Stimulated activated CD4-positive, alpha-beta T cell treated with anti-CD3 and anti-CD28 coated beads, Interleukin-15, amount 100 ng/mL, for 24 hours (primary cell): Measurements from ENCODE around the gene ADH1A.
"Not testable (repeated sequence)": the region's sequence is repeated elsewhere in the genome, so short reads cannot be mapped to it uniquely, and the experiment has no call there.

Experiments
- DNase-seq: peaks from one replicate; pipeline ENCODE4 v3.0.0-alpha.2; 2020

Gene ADH1A

GRCh38 chr4:99290848-99291786 is at the start of gene ADH1A:
Gene ADH1A (minus strand): TSS chr4:99290985. CDS start chr4:99290914, 71 bp downstream.
- no peak for DNase-seq

GRCh38 chr4:99339172-99339571 is 48.4 kb upstream of the ADH1A start:
- no peak for DNase-seq

GRCh38 chr4:99336553-99336952 is 45.8 kb upstream of the ADH1A start:
- no peak for DNase-seq

- DNase-seq: no peak
Measured at GRCh38 chr4:99334880-99335279, 44.1 kb upstream of the ADH1A start.

GRCh38 chr4:99330648-99331047 is 39.9 kb upstream of the ADH1A start:
- no peak for DNase-seq

- DNase-seq: no peak
Measured at GRCh38 chr4:99329876-99330275, 39.1 kb upstream of the ADH1A start.

- no peak for DNase-seq
Measured at GRCh38 chr4:99324979-99325378, 34.2 kb upstream of the ADH1A start.

- DNase-seq: no peak
Measured at GRCh38 chr4:99324361-99324760, 33.6 kb upstream of the ADH1A start.

GRCh38 chr4:99323756-99324155 is 33.0 kb upstream of the ADH1A start:
- no peak for DNase-seq

- no peak for DNase-seq
Measured at GRCh38 chr4:99321241-99322191, 30.7 kb upstream of the ADH1A start, which contains the start of gene ADH1B. Gene ADH1B (minus strand): TSS chr4:99321401. CDS start chr4:99321331, 70 bp downstream.

GRCh38 chr4:99317811-99318210 is 27.0 kb upstream of the ADH1A start:
- not testable (repeated sequence) for DNase-seq

- no peak for DNase-seq
Measured at GRCh38 chr4:99317354-99317753, 26.6 kb upstream of the ADH1A start.

- no peak for DNase-seq
Measured at GRCh38 chr4:99315839-99316238, 25.1 kb upstream of the ADH1A start.

GRCh38 chr4:99314211-99314610 is 23.4 kb upstream of the ADH1A start:
- DNase-seq: no peak

GRCh38 chr4:99310389-99310788 is 19.6 kb upstream of the ADH1A start:
- no peak for DNase-seq

- no peak for DNase-seq
Measured at GRCh38 chr4:99305638-99306400, 15.0 kb upstream of the ADH1A start.

GRCh38 chr4:99301376-99302164 is 10.8 kb upstream of the ADH1A start:
- no peak for DNase-seq

- no peak for DNase-seq
Measured at GRCh38 chr4:99300934-99301333, 10.1 kb upstream of the ADH1A start.

- DNase-seq: no peak
Measured at GRCh38 chr4:99293357-99293756, 2.6 kb upstream of the ADH1A start.

GRCh38 chr4:99285387-99285786 is 5.4 kb downstream of the ADH1A start:
- no peak for DNase-seq

GRCh38 chr4:99282731-99283130 is 8.1 kb downstream of the ADH1A start:
- no peak for DNase-seq

GRCh38 chr4:99281261-99281660 is 9.5 kb downstream of the ADH1A start:
- DNase-seq: no peak
